A549 treated with Hydrocortisone at 1 μM for 4 hours (cell line): ENCODE data around the gene MIER1. TPM values are rescaled to one million over a fixed set of nuclear protein-coding genes. Genes with fewer than 3 reads are reported as not detected.

Source experiments
- total RNA-seq: library from RNA; stranded (reverse); fragments of 200-300 nt; extraction: Qiagen RNA extraction; gene quantifications from 5 replicates; pipeline ENCODE4 v1.2.3, GENCODE V29; 2022

MIER1 gene
- total RNA-seq: 7.8 to 13.2 TPM (median 9.9 TPM) in 5 replicates

GRCh38 chr1:66924756-66925557 lies at the start of gene MIER1, which contains the start of gene DNAI4:
Gene MIER1, plus strand, starts transcription at chr1:66924990. Its CDS starts 39 bp downstream, at chr1:66925029.
Gene DNAI4, minus strand, starts transcription at chr1:66924856. Its CDS starts 25 bp downstream, at chr1:66924831.

Other genes with a start within 250 kb of the MIER1 start
- gene DYNLT5, start 172.5 kb upstream of the MIER1 start, total RNA-seq: not detected in 5 replicates
- not detected in 5 replicates for gene INSL5, start 123.7 kb upstream of the MIER1 start, total RNA-seq
- 0.17 to 3.0 TPM (median 1.1 TPM) in 5 replicates for gene DNAI4, start 134 bp upstream of the MIER1 start, total RNA-seq
- gene SLC35D1, start 129.2 kb downstream of the MIER1 start, total RNA-seq: 7.0 to 10.3 TPM (median 7.6 TPM) in 5 replicates
- gene C1orf141, start 210.0 kb downstream of the MIER1 start, total RNA-seq: not detected in 5 replicates
- not detected in 5 replicates for gene IL23R, start 241.5 kb downstream of the MIER1 start, total RNA-seq